CD4-positive, CD25-positive, alpha-beta regulatory T cell (primary cell): ENCODE measurements around the gene RBM39. TPM values are rescaled to one million over a fixed set of nuclear protein-coding genes. Genes with fewer than 3 reads are reported as not detected.
A peak's percentile ranks its signal among the peaks of the same experiment; 100 is the strongest.

Source experiments
- ATAC-seq, 2 donors: fragments of 150-1000 bp; cut with Tn5 transposase; one replicate each; pipeline ENCODE4 v1.10.0; 2021; ENCODE audit warnings: low read depth in 2 of 2, moderate number of reproducible peaks in 2 of 2, moderate library complexity in 1 of 2
- DNase-seq, 3 donors: peaks; one replicate each; pipeline versions ENCODE4 v3.0.0 to v3.0.0-alpha.2; 2012 to 2022; ENCODE audit warnings: mixed read lengths in 1 of 3
- H3K27ac ChIP-seq: one replicate; pipeline ENCODE4 v1.7.0; 2013; ENCODE audit warnings: mild to moderate bottlenecking, low read length; ENCODE audit not compliant: insufficient read depth, poor library complexity, severe bottlenecking
- H3K27me3 ChIP-seq: one replicate; pipeline ENCODE4 v1.7.0; 2013; ENCODE audit warnings: low read length; ENCODE audit not compliant: control insufficient read depth, insufficient read depth
- H3K36me3 ChIP-seq: one replicate; pipeline ENCODE4 v1.7.0; 2013; ENCODE audit warnings: mild to moderate bottlenecking, low read length, moderate library complexity; ENCODE audit not compliant: control insufficient read depth, insufficient read depth
- H3K4me1 ChIP-seq: 2 replicates; pipeline ENCODE4 v1.7.0; 2013; ENCODE audit warnings: mild to moderate bottlenecking, low read length; ENCODE audit not compliant: insufficient read depth, control insufficient read depth, poor library complexity, severe bottlenecking
- H3K4me3 ChIP-seq: one replicate; pipeline ENCODE4 v1.7.0; 2013; ENCODE audit warnings: low read depth, mild to moderate bottlenecking, low read length, moderate library complexity
- H3K9me3 ChIP-seq, 2 experiments: 1 replicate in 1 of 2; 2 replicates in 1 of 2; pipeline ENCODE4 v1.7.0; 2013; ENCODE audit warnings: low read length in 2 of 2, mild to moderate bottlenecking in 1 of 2, moderate library complexity in 1 of 2; ENCODE audit not compliant: control insufficient read depth in 2 of 2
- H3K27ac Mint-ChIP-seq, 3 donors: one replicate each; pipeline ENCODE4 v1.8.0; 2020 to 2022; ENCODE audit warnings: mild to moderate bottlenecking in 3 of 3, mixed read lengths in 3 of 3, moderate library complexity in 2 of 3
- H3K27me3 Mint-ChIP-seq: one replicate; pipeline ENCODE4 v1.8.0; 2022; ENCODE audit warnings: mild to moderate bottlenecking, mixed read lengths
- H3K36me3 Mint-ChIP-seq: one replicate; pipeline ENCODE4 v1.8.0; 2020; ENCODE audit warnings: mixed read lengths
- H3K4me1 Mint-ChIP-seq, 4 donors: one replicate each; pipeline ENCODE4 v1.8.0; 2020 to 2022; ENCODE audit warnings: mixed read lengths in 4 of 4, mild to moderate bottlenecking in 1 of 4
- H3K4me3 Mint-ChIP-seq, 4 donors: one replicate each; pipeline ENCODE4 v1.8.0; 2020 to 2022; ENCODE audit warnings: mild to moderate bottlenecking in 4 of 4, mixed read lengths in 4 of 4, moderate library complexity in 3 of 4
- H3K9me3 Mint-ChIP-seq, 7 donors: one replicate each; pipeline ENCODE4 v1.8.0; 2020 to 2022; ENCODE audit warnings: mixed read lengths in 7 of 7, mild to moderate bottlenecking in 3 of 7, moderate library complexity in 2 of 7
- polyA plus RNA-seq, 4 donors: library from polyadenylated mRNA; unstranded; fragments of 300-500 nt; fragmentation: Illumina TruSeq; gene quantifications; one replicate each; pipeline ENCODE4 v1.2.3, GENCODE V29; 2021
- total RNA-seq: library from RNA; stranded (reverse); gene quantifications from one replicate; pipeline ENCODE4 v1.2.3, GENCODE V29; 2022

The RBM39 gene
- total and polyA plus RNA-seq, 5 donors from 2014 or later, result 112 to 1,180 (median 120) TPM

DNA sequence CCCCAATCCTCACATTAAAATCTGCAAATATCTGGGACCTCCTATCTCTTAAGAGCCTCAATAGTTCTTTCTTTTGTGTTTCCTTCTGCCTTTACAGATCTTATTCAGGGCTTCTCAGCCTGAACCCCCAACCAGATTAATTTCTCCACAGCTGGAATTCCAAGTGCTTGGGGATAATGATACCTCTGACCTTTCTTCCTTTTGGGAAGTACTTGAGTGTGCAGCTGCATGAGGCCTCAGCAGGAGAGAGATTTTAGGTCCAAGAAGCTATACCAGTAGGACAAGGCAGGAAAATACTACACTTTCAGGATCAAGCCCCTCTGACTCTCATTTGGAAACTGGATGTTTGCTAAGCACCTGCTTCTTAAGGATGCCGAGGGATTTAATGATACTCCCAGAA lies 32.3 kb upstream of the RBM39 start:
- Histone ChIP-seq H3K4me3 (peak overlapping the region; percentile 23), H3K27ac (peak overlapping the region; percentile 43), H3K36me3 (peaks cover 20% of the 10 kb centered on the region), H3K27me3 (no peaks in the 10 kb centered on the region), H3K4me1 (peaks cover 80% of the 10 kb centered on the region), H3K9me3 (no peaks in the 10 kb centered on the region)
- Mint-ChIP-seq H3K4me1 (peaks cover 29 to 85% (median 56%) of the 10 kb centered on the region in 4 donors), H3K27ac (peak overlapping the region in 2 of 3 donors; percentile 97 to 100), H3K36me3 (peaks cover 32% of the 10 kb centered on the region), H3K4me3 (peak overlapping the region; percentile 91 to 100 (median 95)), H3K9me3 (peaks cover 0 to 2% (median 0%) of the 10 kb centered on the region in 7 donors), H3K27me3 (peaks cover 4% of the 10 kb centered on the region)
- DNase-seq, result no peak
- no peak for ATAC-seq

DNA sequence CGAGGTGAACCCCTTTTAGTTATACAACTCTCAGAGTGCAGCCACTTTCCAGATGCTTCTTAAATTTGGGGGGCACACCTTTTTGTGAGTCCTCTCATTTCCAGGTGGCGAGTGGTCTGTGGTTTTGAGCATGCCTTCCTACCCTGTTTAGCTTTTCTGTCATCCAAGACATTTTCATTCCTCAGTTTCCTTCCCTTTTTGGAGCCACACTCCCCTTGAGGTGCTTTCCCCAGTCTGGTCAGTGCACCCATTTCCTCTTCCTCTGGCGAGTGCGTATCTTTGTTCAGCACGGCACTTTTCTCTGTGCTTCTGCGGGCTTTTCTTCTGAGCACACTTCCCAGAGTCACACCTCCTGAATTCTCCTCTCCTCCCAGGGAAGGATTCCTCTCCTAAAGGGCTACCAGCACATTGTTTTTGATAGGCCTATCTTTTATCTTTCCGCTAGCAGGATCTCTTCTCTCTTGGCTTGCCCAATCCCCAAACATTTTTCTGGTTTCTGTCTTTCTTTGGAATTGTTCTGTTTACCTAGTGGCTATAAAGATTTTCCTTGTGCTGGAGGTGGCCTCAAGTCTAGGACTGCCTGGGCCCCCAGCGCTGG lies 31.2 kb upstream of the RBM39 start:
- H3K4me3 Mint-ChIP-seq, result peak overlapping the region; percentile 91 to 100 (median 95)
- H3K27ac Mint-ChIP-seq, result peak overlapping the region; percentile 95 to 100 (median 97)
- peak; percentile 23 to 50 (median 29) for DNase-seq
- Histone ChIP-seq H3K4me3 (peak overlapping the region; percentile 94), H3K4me1 (peaks cover 88% of the 10 kb centered on the region), H3K27me3 (no peaks in the 10 kb centered on the region), H3K27ac (peak overlapping the region; percentile 95), H3K36me3 (peaks cover 12% of the 10 kb centered on the region), H3K9me3 (no peaks in the 10 kb centered on the region)
- peaks cover 35 to 87% (median 61%) of the 10 kb centered on the region in 4 donors for H3K4me1 Mint-ChIP-seq
- no peak for ATAC-seq
- peaks cover 28% of the 10 kb centered on the region for H3K36me3 Mint-ChIP-seq
- H3K27me3 Mint-ChIP-seq, result peaks cover 4% of the 10 kb centered on the region
- H3K9me3 Mint-ChIP-seq, result peaks cover 0 to 2% (median 0%) of the 10 kb centered on the region in 7 donors

DNA sequence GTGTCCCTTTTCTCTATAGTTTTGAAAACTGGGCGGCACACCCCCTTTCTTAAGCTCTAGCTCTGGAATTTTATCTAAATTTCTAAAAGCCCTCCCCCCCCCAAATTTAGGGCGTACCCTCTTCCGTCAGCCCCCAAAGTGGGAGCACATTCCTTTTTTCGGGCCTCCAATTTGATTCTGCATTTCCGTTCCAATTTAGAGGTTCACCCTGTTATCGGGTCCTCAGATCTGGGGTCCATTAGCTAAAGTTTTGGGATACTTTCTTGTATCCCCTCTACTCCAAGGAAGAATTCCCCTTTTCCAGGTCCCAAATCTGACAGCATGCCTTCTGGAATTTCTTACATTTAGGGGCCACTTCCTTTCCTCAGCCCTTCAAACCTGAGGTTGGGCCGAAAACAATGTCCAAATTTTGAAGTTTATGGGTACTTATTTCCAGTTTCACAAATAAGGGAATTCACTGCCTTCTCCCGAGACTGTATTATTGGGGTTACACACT lies 30.6 kb upstream of the RBM39 start:
- no peaks in the 10 kb centered on the region for H3K9me3 ChIP-seq
- Mint-ChIP-seq H3K36me3 (peaks cover 28% of the 10 kb centered on the region), H3K27ac (peak overlapping the region in 2 of 3 donors; percentile 97 to 100), H3K9me3 (peaks cover 0 to 2% (median 0%) of the 10 kb centered on the region in 7 donors), H3K4me3 (peak overlapping the region; percentile 91 to 100 (median 95)), H3K4me1 (peaks cover 40 to 88% (median 66%) of the 10 kb centered on the region in 4 donors), H3K27me3 (peaks cover 4% of the 10 kb centered on the region)
- H3K27ac ChIP-seq, result peak overlapping the region; percentile 95
- ATAC-seq, result no peak
- peaks cover 10% of the 10 kb centered on the region for H3K36me3 ChIP-seq
- no peaks in the 10 kb centered on the region for H3K27me3 ChIP-seq
- H3K4me3 ChIP-seq, result peak overlapping the region; percentile 94
- DNase-seq, result no peak
- H3K4me1 ChIP-seq, result peaks cover 92% of the 10 kb centered on the region

- peak; percentile 87 to 88 for ATAC-seq
- Histone ChIP-seq H3K4me3 (peak within 1 kb of the TSS; percentile 94), H3K9me3 (no peaks in the 10 kb centered on the region), H3K36me3 (peaks cover 10% of the 10 kb centered on the region), H3K4me1 (peaks cover 91% of the 10 kb centered on the region), H3K27ac (peak within 1 kb of the TSS; percentile 95), H3K27me3 (no peaks in the 10 kb centered on the region)
- Mint-ChIP-seq H3K27ac (peak within 1 kb of the TSS; percentile 96 to 100 (median 100)), H3K4me1 (peaks cover 35 to 88% (median 62%) of the 10 kb centered on the region in 4 donors), H3K4me3 (peak within 1 kb of the TSS; percentile 91 to 100 (median 95)), H3K9me3 (peaks cover 0 to 2% (median 0%) of the 10 kb centered on the region in 7 donors), H3K36me3 (peaks cover 23% of the 10 kb centered on the region), H3K27me3 (peaks cover 4% of the 10 kb centered on the region)
- DNase-seq, result peak; percentile 98 to 100 (median 99)
Measured at GRCh38 chr20:35771689-35772562, 29.9 kb upstream of the RBM39 start, which contains the start of gene PHF20. Gene PHF20, plus strand, starts transcription at chr20:35772015. Its CDS starts 29,508 bp downstream, at chr20:35801523.

DNA sequence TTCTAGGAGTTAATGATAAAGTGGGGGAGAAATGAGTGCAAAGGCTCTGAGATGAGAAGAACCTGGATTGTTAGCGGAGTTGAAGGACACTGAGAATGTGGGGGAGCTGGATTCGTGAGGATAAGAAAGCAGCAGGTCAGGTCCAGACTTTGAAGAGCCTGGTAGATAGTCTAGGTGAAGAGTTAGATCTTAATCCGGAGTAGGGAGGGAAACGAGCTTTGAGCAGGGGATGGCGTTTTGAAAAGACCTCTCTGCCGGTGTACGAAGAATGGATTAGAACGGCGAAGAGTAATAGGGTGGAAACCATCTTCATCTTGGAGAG lies 29.3 kb upstream of the RBM39 start:
- H3K4me3 ChIP-seq, result peak overlapping the region; percentile 57
- H3K27me3 Mint-ChIP-seq, result peaks cover 4% of the 10 kb centered on the region
- H3K27ac Mint-ChIP-seq, result peak overlapping the region; percentile 96 to 100 (median 100)
- no peaks in the 10 kb centered on the region for H3K27me3 ChIP-seq
- peaks cover 29 to 88% (median 58%) of the 10 kb centered on the region in 4 donors for H3K4me1 Mint-ChIP-seq
- peak overlapping the region; percentile 95 for H3K27ac ChIP-seq
- DNase-seq, result no peak
- peak overlapping the region; percentile 73 to 95 (median 87) for H3K4me3 Mint-ChIP-seq
- no peaks in the 10 kb centered on the region for H3K9me3 ChIP-seq
- H3K36me3 ChIP-seq, result peaks cover 10% of the 10 kb centered on the region
- H3K4me1 ChIP-seq, result peaks cover 90% of the 10 kb centered on the region
- no peak for ATAC-seq
- H3K9me3 Mint-ChIP-seq, result no peaks in the 10 kb centered on the region
- peaks cover 17% of the 10 kb centered on the region for H3K36me3 Mint-ChIP-seq

DNA sequence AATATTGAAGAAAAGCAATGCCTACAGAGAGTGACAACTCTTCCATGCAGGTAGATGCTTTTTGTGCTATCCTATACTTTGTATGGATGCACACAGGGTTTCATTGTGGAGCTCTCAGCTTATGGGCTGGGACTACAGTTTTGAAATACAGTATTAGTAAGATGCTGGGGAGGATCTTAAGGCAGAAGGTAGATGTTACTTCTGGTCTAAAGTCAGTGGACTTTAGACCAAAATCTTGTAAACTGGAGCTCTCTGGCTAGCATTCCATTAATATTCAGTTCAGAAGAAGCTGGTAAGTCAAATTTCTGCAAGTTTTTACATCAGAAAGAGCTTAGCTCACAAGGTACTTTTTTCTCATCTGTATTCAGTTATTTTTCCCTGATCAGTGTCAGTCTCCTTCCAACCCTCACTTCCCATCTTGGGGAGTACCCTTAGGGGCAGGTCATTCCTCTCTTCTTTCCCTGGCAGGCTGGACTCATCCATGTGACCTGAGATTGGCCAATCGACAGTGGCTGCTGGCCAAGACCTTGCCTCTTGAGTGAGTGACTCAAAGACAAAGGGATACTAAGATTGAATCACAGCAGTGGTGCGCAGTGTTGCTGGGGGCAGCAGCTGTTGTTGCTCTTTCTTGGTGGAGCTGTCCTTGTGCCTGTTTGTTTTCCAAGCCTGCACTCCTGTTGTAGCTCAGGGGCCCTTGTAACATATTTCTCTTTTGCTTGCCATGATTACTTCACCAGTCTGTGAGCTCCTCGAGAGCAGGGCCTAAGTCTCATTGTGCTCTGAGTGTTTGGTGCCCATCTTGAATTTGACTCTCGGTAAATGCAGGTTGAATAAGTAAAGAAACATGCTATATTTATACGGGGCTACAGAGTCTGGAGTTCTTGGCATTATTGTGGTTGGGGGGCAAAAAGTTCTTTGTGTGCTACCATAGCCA lies 26.9 kb upstream of the RBM39 start:
- H3K9me3 Mint-ChIP-seq, result no peaks in the 10 kb centered on the region
- ATAC-seq (no peak), DNase-seq (peak in 2 of 3 donors; percentile 29 to 32)
- Histone ChIP-seq H3K36me3 (no peaks in the 10 kb centered on the region), H3K27ac (peak overlapping the region; percentile 95), H3K9me3 (no peaks in the 10 kb centered on the region), H3K4me1 (peaks cover 74% of the 10 kb centered on the region), H3K27me3 (no peaks in the 10 kb centered on the region), H3K4me3 (peak overlapping the region; percentile 86)
- peaks cover 6% of the 10 kb centered on the region for H3K36me3 Mint-ChIP-seq
- peak overlapping the region; percentile 99 to 100 (median 100) for H3K27ac Mint-ChIP-seq
- peak overlapping the region; percentile 85 to 93 (median 91) for H3K4me3 Mint-ChIP-seq
- H3K27me3 Mint-ChIP-seq, result peaks cover 4% of the 10 kb centered on the region
- peaks cover 23 to 78% (median 44%) of the 10 kb centered on the region in 4 donors for H3K4me1 Mint-ChIP-seq
